DMS114 treated with DMSO at 0.1 percent for 48 hours (cell line): Measurements from ENCODE around the gene SCUBE3.

Experiments
- DNase-seq: peaks from one replicate; lab custom pipeline; 2025; ENCODE audit not compliant: unreplicated experiment; lab: John Stamatoyannopoulos, UW

SCUBE3 gene

GRCh38 chr6:35209081-35209480 is 4.7 kb upstream of the SCUBE3 start:
- DNase-seq = no peak

GRCh38 chr6:35209622-35210247 is 4.0 kb upstream of the SCUBE3 start:
- DNase-seq = no peak

- no peak for DNase-seq
These were observed 411 bp upstream of the SCUBE3 start for GRCh38 chr6:35213298-35213791.

- no peak for DNase-seq
These were observed 1.3 kb downstream of the SCUBE3 start for GRCh38 chr6:35214869-35215664.

- no peak for DNase-seq
These were observed 2.1 kb downstream of the SCUBE3 start for GRCh38 chr6:35215665-35216411.

GRCh38 chr6:35216412-35216732 is 2.6 kb downstream of the SCUBE3 start:
- DNase-seq = no peak

- DNase-seq = no peak
These were observed 3.4 kb downstream of the SCUBE3 start for GRCh38 chr6:35216851-35217811.

GRCh38 chr6:35218021-35218420 is 4.3 kb downstream of the SCUBE3 start:
- no peak for DNase-seq

GRCh38 chr6:35218456-35218855 is 4.7 kb downstream of the SCUBE3 start:
- no peak for DNase-seq

- DNase-seq = no peak
These were observed 6.0 kb downstream of the SCUBE3 start for GRCh38 chr6:35219683-35220326.

- no peak for DNase-seq
These were observed 7.0 kb downstream of the SCUBE3 start for GRCh38 chr6:35220711-35221110.

GRCh38 chr6:35223396-35223795 is 9.6 kb downstream of the SCUBE3 start:
- DNase-seq = no peak

- no peak for DNase-seq
These were observed 11.0 kb downstream of the SCUBE3 start for GRCh38 chr6:35224720-35225119.

GRCh38 chr6:35228481-35228880 is 14.7 kb downstream of the SCUBE3 start:
- DNase-seq = no peak

GRCh38 chr6:35229304-35229703 is 15.5 kb downstream of the SCUBE3 start:
- DNase-seq = no peak

- no peak for DNase-seq
These were observed 16.7 kb downstream of the SCUBE3 start for GRCh38 chr6:35230498-35230897.

GRCh38 chr6:35230950-35231349 is 17.2 kb downstream of the SCUBE3 start:
- no peak for DNase-seq

GRCh38 chr6:35231563-35231962 is 17.8 kb downstream of the SCUBE3 start:
- no peak for DNase-seq

GRCh38 chr6:35234901-35235300 is 21.1 kb downstream of the SCUBE3 start:
- no peak for DNase-seq

- no peak for DNase-seq
These were observed 22.5 kb downstream of the SCUBE3 start for GRCh38 chr6:35236223-35236622.
